IMR-90 (cell line): ENCODE data around the gene CCDC177. TPM values are rescaled to one million over a fixed set of nuclear protein-coding genes. Genes with fewer than 3 reads are reported as not detected.

Source experiments
- ATAC-seq: fragments of 200-7000 bp; cut with Tn5 transposase; 2 replicates; pipeline ENCODE4 v1.9.1; 2020; ENCODE audit warnings: low read depth, mild to moderate bottlenecking, moderate library complexity
- BruUV-seq: library from RNA; stranded (reverse); fragments of 400-500 nt; replicated peaks from 2 replicates; lab custom pipeline; 2021; lab: Mats Ljungman, UMichigan
- CTCF ChIA-PET: fragments of 300-600 bp; formaldehyde crosslinking; extraction: SDS; loops from one replicate; lab custom pipeline; 2021; ENCODE audit warnings: antibody characterized with exemption; lab: Yijun Ruan, JAX
- POLR2A ChIA-PET: fragments of 300-600 bp; sonication (Branson Sonifier 250); formaldehyde crosslinking; loops from one replicate; lab custom pipeline; 2022; ENCODE audit warnings: antibody characterized with exemption; ENCODE audit not compliant: unreplicated experiment; lab: Charles Lee
- DNase-seq: peaks from one replicate; pipeline ENCODE4 v3.0.0; 2013
- H2AFZ ChIP-seq: replicated peaks from 2 replicates; pipeline ENCODE3; 2013; ENCODE audit warnings: low read length, mild to moderate bottlenecking; ENCODE audit not compliant: poor library complexity
- H2AK5ac ChIP-seq: 2 replicates; pipeline ENCODE4 v1.6.1; 2013; ENCODE audit warnings: low read depth, low read length, inconsistent platforms
- H2AK9ac ChIP-seq: replicated peaks from 2 replicates; pipeline ENCODE3; 2013; ENCODE audit warnings: mild to moderate bottlenecking, low read depth, low read length, moderate library complexity; ENCODE audit not compliant: poor library complexity
- H2BK120ac ChIP-seq: 2 replicates; pipeline ENCODE4 v1.6.1; 2013; ENCODE audit warnings: low read depth, low read length, inconsistent platforms
- H2BK15ac ChIP-seq: 3 replicates; pipeline ENCODE4 v1.6.1; 2013; ENCODE audit warnings: low read depth, low read length, inconsistent platforms
- H2BK20ac ChIP-seq: 2 replicates; pipeline ENCODE4 v1.6.1; 2013; ENCODE audit warnings: low read depth, mild to moderate bottlenecking, inconsistent platforms, low read length, moderate library complexity
- H2BK5ac ChIP-seq: 2 replicates; pipeline ENCODE4 v1.6.1; 2013; ENCODE audit warnings: mild to moderate bottlenecking, low read depth, low read length, inconsistent platforms; ENCODE audit not compliant: poor library complexity, severe bottlenecking
- H3K14ac ChIP-seq: replicated peaks from 2 replicates; pipeline ENCODE4 v1.6.1; 2013; ENCODE audit warnings: low read depth, low read length, inconsistent platforms
- H3K18ac ChIP-seq: 2 replicates; pipeline ENCODE4 v1.6.1; 2013; ENCODE audit warnings: low read depth, low read length, control low read depth
- H3K23ac ChIP-seq: 2 replicates; pipeline ENCODE4 v1.6.1; 2013; ENCODE audit warnings: low read depth, low read length, inconsistent platforms
- H3K27ac ChIP-seq: 2 replicates; pipeline ENCODE4 v1.5.1; 2013; ENCODE audit warnings: mild to moderate bottlenecking, control low read depth, low read length; ENCODE audit not compliant: insufficient read depth
- H3K27me3 ChIP-seq: 2 replicates; pipeline ENCODE4 v1.6.1; 2013; ENCODE audit warnings: low read length; ENCODE audit not compliant: control insufficient read depth, insufficient read depth
- H3K36me3 ChIP-seq: 2 replicates; pipeline ENCODE4 v1.6.1; 2013; ENCODE audit warnings: low read length, mixed read lengths; ENCODE audit not compliant: control insufficient read depth, insufficient read depth
- H3K4ac ChIP-seq: 2 replicates; pipeline ENCODE4 v1.6.1; 2013; ENCODE audit warnings: low read depth, low read length, inconsistent platforms
- H3K4me1 ChIP-seq: 2 replicates; pipeline ENCODE4 v1.6.1; 2013; ENCODE audit warnings: low read length, mixed read lengths; ENCODE audit not compliant: control insufficient read depth, insufficient read depth
- H3K4me2 ChIP-seq: 2 replicates; pipeline ENCODE4 v1.6.1; 2013; ENCODE audit warnings: low read depth, mild to moderate bottlenecking, control low read depth, low read length, moderate library complexity
- H3K4me3 ChIP-seq: 2 replicates; pipeline ENCODE4 v1.5.1; 2013; ENCODE audit warnings: low read depth, mild to moderate bottlenecking, control low read depth, low read length, moderate library complexity; ENCODE audit not compliant: insufficient read depth
- H3K56ac ChIP-seq: 2 replicates; pipeline ENCODE4 v1.6.1; 2013; ENCODE audit warnings: low read length, inconsistent platforms; ENCODE audit not compliant: insufficient read depth; ENCODE audit errors: extremely low read depth
- H3K79me1 ChIP-seq, 2 experiments: 2 replicates each; pipeline ENCODE4 v1.6.1; 2013; ENCODE audit warnings: low read length in 2 of 2, inconsistent platforms in 1 of 2, low read depth in 1 of 2
- H3K9ac ChIP-seq: 2 replicates; pipeline ENCODE4 v1.6.1; 2013; ENCODE audit warnings: low read depth, low read length, control low read depth
- H3K9me1 ChIP-seq: 2 replicates; pipeline ENCODE4 v1.6.1; 2013; ENCODE audit warnings: low read length, inconsistent platforms; ENCODE audit not compliant: insufficient read depth
- H3K9me3 ChIP-seq: 2 replicates; pipeline ENCODE4 v1.6.1; 2013; ENCODE audit warnings: low read length; ENCODE audit not compliant: control insufficient read depth, insufficient read depth
- H4K20me1 ChIP-seq: 2 replicates; pipeline ENCODE4 v1.6.1; 2013; ENCODE audit warnings: low read length, inconsistent platforms; ENCODE audit not compliant: insufficient read depth
- H4K5ac ChIP-seq: 2 replicates; pipeline ENCODE4 v1.6.1; 2013; ENCODE audit warnings: mild to moderate bottlenecking, low read depth, low read length, control low read depth
- H4K8ac ChIP-seq, 2 experiments: 2 replicates each; pipeline ENCODE4 v1.6.1; 2013; ENCODE audit warnings: low read depth in 2 of 2, low read length in 2 of 2, control low read depth in 1 of 2, inconsistent platforms in 1 of 2
- H4K91ac ChIP-seq: 2 replicates; pipeline ENCODE4 v1.6.1; 2013; ENCODE audit warnings: low read depth, low read length, inconsistent platforms; ENCODE audit not compliant: insufficient read depth
- CHD1 ChIP-seq: IDR thresholded peaks from 2 replicates; pipeline ENCODE4 v1.6.1; 2012; ENCODE audit warnings: low read depth, low read length, improper control_type of control experiment
- CTCF ChIP-seq: conservative IDR thresholded peaks from 2 replicates; pipeline ENCODE4 v1.5.1; 2012; ENCODE audit warnings: mild to moderate bottlenecking, low read depth, low read length, improper control_type of control experiment
- ELK1 ChIP-seq: fragments of 150-350 bp; IDR thresholded peaks from 2 replicates; pipeline ENCODE4 v1.6.1; 2016; ENCODE audit warnings: low read depth, mild to moderate bottlenecking, low read length, moderate library complexity, borderline replicate concordance
- FOS ChIP-seq: fragments of 150-350 bp; IDR thresholded peaks from 2 replicates; pipeline ENCODE4 v1.6.1; 2016; ENCODE audit warnings: low read depth, low read length
- MAFK ChIP-seq: IDR thresholded peaks from 2 replicates; pipeline ENCODE4 v1.6.1; 2012; ENCODE audit warnings: low read depth, low read length, improper control_type of control experiment
- MXI1 ChIP-seq: IDR thresholded peaks from 2 replicates; pipeline ENCODE4 v1.6.1; 2012; ENCODE audit warnings: low read depth, mild to moderate bottlenecking, low read length, moderate library complexity, borderline replicate concordance
- NFE2L2 ChIP-seq: fragments of 150-350 bp; IDR thresholded peaks from 2 replicates; pipeline ENCODE4 v1.6.1; 2016; ENCODE audit warnings: low read depth, mild to moderate bottlenecking, low read length
- POLR2A ChIP-seq: IDR thresholded peaks from 2 replicates; pipeline ENCODE4 v1.6.1; 2012; ENCODE audit warnings: mild to moderate bottlenecking, low read depth, low read length
- RAD21 ChIP-seq: IDR thresholded peaks from 2 replicates; pipeline ENCODE4 v1.6.1; 2012; ENCODE audit warnings: low read length, improper control_type of control experiment
- RFX5 ChIP-seq: IDR thresholded peaks from 2 replicates; pipeline ENCODE4 v1.8.0; 2012; ENCODE audit warnings: low read depth, mild to moderate bottlenecking, low read length, moderate library complexity
- SMC3 ChIP-seq: fragments of 150-350 bp; IDR thresholded peaks from 2 replicates; pipeline ENCODE4 v1.6.1; 2016; ENCODE audit warnings: low read depth, mild to moderate bottlenecking, antibody characterized with exemption, low read length, moderate library complexity
- USF2 ChIP-seq: fragments of 150-350 bp; IDR thresholded peaks from 2 replicates; pipeline ENCODE4 v1.6.1; 2017; ENCODE audit warnings: mild to moderate bottlenecking, antibody characterized with exemption, low read length, low read depth
- WGBS, 2 experiments: methylation state at CpG; one replicate each; pipeline versions ENCODE4 v1.1.5 to v1.1.7; 2013; ENCODE audit warnings: missing lambda C conversion rate in 2 of 2; ENCODE audit not compliant: insufficient read length in 1 of 2; ENCODE audit errors: extremely low coverage in 2 of 2; 5-methylcytosine and 5-hydroxymethylcytosine counted together
- dilution Hi-C: fragments of 300-500 bp; cut with HindIII; formaldehyde crosslinking; loops from one replicate; pipeline ENCODE4 v1.14.3; 2018; ENCODE audit warnings: low sequenced_read_pairs; ENCODE audit not compliant: unreplicated experiment
- in situ Hi-C: fragments of 300-500 bp; cut with MboI; formaldehyde crosslinking; loops from 3 replicates; pipeline ENCODE4 v1.14.3; 2019; ENCODE audit warnings: low sequenced_read_pairs, inconsistent platforms, mixed read lengths
- intact Hi-C: fragments of 100-400 bp; cut with micrococcal nuclease; formaldehyde crosslinking; loops from 2 replicates; pipeline ENCODE4 v1.10.0; 2022
- polyA plus RNA-seq, 3 experiments: library from polyadenylated mRNA; depleted of rRNA; stranded (reverse); fragments of >200 nt; gene quantifications; 2 replicates each; pipeline ENCODE4 v1.2.3, GENCODE V29; 2012; ENCODE audit warnings: low replicate concordance in 1 of 3
- total RNA-seq: library from RNA; depleted of rRNA; stranded (reverse); fragments of >200 nt; gene quantifications from 2 replicates; pipeline ENCODE4 v1.2.3, GENCODE V29; 2012

Gene CCDC177
- total and polyA plus RNA-seq, 2 of the 4 experiments (the other 2 are of a cell fraction), result not detected

- TF ChIP-seq USF2 (no peak), POLR2A (no peak)
Measured at GRCh38 chr14:69580009-69580577, 5.4 kb upstream of the CCDC177 start (continued).

- Histone ChIP-seq H3K23ac (no peak overlapping the region), H3K4me3 (no peak overlapping the region), H3K4me2 (no peak overlapping the region), H3K4ac (no peak overlapping the region), H4K5ac (no peak overlapping the region), H3K9me1 (0 out of 2 replicates have a peak, but pooled peaks cover 6% of the 10 kb centered on the region), H2AK5ac (no peak overlapping the region), H3K79me1 (no peaks in the 10 kb centered on the region), H3K9ac (no peak overlapping the region), H4K91ac (no peak overlapping the region), H3K56ac (no peak overlapping the region), H4K8ac (no peak overlapping the region), H2AK9ac (no peak overlapping the region), H4K20me1 (no peaks in the 10 kb centered on the region), H3K18ac (no peak overlapping the region), H2BK5ac (no peak overlapping the region), H2BK20ac (no peak overlapping the region), H3K36me3 (no peaks in the 10 kb centered on the region), H3K27me3 (peaks cover 21% of the 10 kb centered on the region), H3K9me3 (no peaks in the 10 kb centered on the region), H2BK15ac (no peak overlapping the region), H3K14ac (no peak overlapping the region), H2AFZ (no peak overlapping the region), H2BK120ac (no peak overlapping the region), H3K27ac (no peak overlapping the region), H3K4me1 (no peaks in the 10 kb centered on the region)
- ATAC-seq, result no peak
- DNase-seq, result no peak
- no TSS peak for BruUV-seq
- WGBS, 2 experiments, result 88% methylated on average over 1 of the region's 2 CpGs; no CpG with 5 or more reads in 1 of the 2 experiments
- in situ Hi-C loops, result loop anchor here (25.0 kb wide), 1 partner anchor 433 kb away; no protein-coding TSS in a partner anchor
- dilution Hi-C loops, result no loop called here
- POLR2A ChIA-PET, result no interaction called here
- intact Hi-C loops, result no loop called here
- CTCF ChIA-PET, result interaction anchor here (0.9 to 2.3 kb wide), 5 partner anchors 9 to 148 kb away, joined by 3 to 8 read pairs (median 4); no protein-coding TSS in a partner anchor
- TF ChIP-seq MXI1 (no peak), SMC3 (no peak), POLR2A (no peak), CTCF (no peak), MAFK (no peak), USF2 (no peak), RFX5 (no peak), ELK1 (no peak), NFE2L2 (no peak), CHD1 (no peak), RAD21 (no peak), FOS (no peak)
Measured at GRCh38 chr14:69579476-69579875, 4.8 kb upstream of the CCDC177 start.
